ENCODE measurements around the gene MEX3A.

GRCh38 chr1:156104065-156104810 lies 22.0 kb upstream of the MEX3A start:
- TF ChIP-seq POLR2A (IDR thresholded peaks at IDR 0.05; ENCODE audit: low read depth, low read length) (no peak), POLR2AphosphoS5 (IDR thresholded peaks at IDR 0.05; ENCODE audit: low read depth, low read length) (no peak)

All from GM12892 (cell line).